ENCODE data around the gene MLXIP. TPM values are rescaled to one million over a fixed set of nuclear protein-coding genes. Genes with fewer than 3 reads are reported as not detected.

MLXIP gene
- polyA plus RNA-seq, 1 donor from 2014 or later = 17.5 TPM

- Mint-ChIP-seq H3K27ac (peak overlapping the region in 1 of 3 donors; percentile 53), H3K4me1 (peaks cover 0 to 14% (median 5%) of the 10 kb centered on the region in 3 donors), H3K9me3 (no peaks in the 10 kb centered on the region), H3K4me3 (no peak overlapping the region), H3K36me3 (no peaks in the 10 kb centered on the region), H3K27me3 (no peaks in the 10 kb centered on the region)
Observed at GRCh38 chr12:122060081-122060501, 18.5 kb upstream of the MLXIP start.

GRCh38 chr12:122061253-122061652 is 17.3 kb upstream of the MLXIP start:
- no peaks in the 10 kb centered on the region for H3K9me3 Mint-ChIP-seq
- H3K27ac Mint-ChIP-seq = no peak overlapping the region
- H3K4me3 Mint-ChIP-seq = no peak overlapping the region
- peaks cover under 1 to 14% (median 5%) of the 10 kb centered on the region in 3 donors for H3K4me1 Mint-ChIP-seq
- no peaks in the 10 kb centered on the region for H3K27me3 Mint-ChIP-seq
- H3K36me3 Mint-ChIP-seq = no peaks in the 10 kb centered on the region

GRCh38 chr12:122062832-122063693 is 15.5 kb upstream of the MLXIP start:
- H3K9me3 Mint-ChIP-seq = no peaks in the 10 kb centered on the region
- H3K27ac Mint-ChIP-seq = no peak overlapping the region
- H3K27me3 Mint-ChIP-seq = peaks cover 4% of the 10 kb centered on the region
- peak overlapping the region in 1 of 4 donors; percentile 14 for H3K4me3 Mint-ChIP-seq
- no peaks in the 10 kb centered on the region for H3K36me3 Mint-ChIP-seq
- peaks cover 9 to 23% (median 13%) of the 10 kb centered on the region in 3 donors for H3K4me1 Mint-ChIP-seq

GRCh38 chr12:122063694-122064024 is 14.9 kb upstream of the MLXIP start:
- H3K27ac Mint-ChIP-seq = no peak overlapping the region

GRCh38 chr12:122064025-122064777 is 14.4 kb upstream of the MLXIP start:
- H3K9me3 Mint-ChIP-seq = no peaks in the 10 kb centered on the region
- peak overlapping the region in 1 of 3 donors; percentile 40 for H3K27ac Mint-ChIP-seq
- peaks cover 14 to 29% (median 20%) of the 10 kb centered on the region in 3 donors for H3K4me1 Mint-ChIP-seq
- peak overlapping the region in 1 of 4 donors; percentile 80 for H3K4me3 Mint-ChIP-seq
- H3K27me3 Mint-ChIP-seq = peaks cover 4% of the 10 kb centered on the region
- peaks cover 2% of the 10 kb centered on the region for H3K36me3 Mint-ChIP-seq

More at GRCh38 chr12:122063694-122064024, 14.9 kb upstream of the MLXIP start:
- Mint-ChIP-seq H3K27me3 (peaks cover 4% of the 10 kb centered on the region), H3K4me1 (peaks cover 14 to 29% (median 19%) of the 10 kb centered on the region in 3 donors), H3K36me3 (peaks cover 2% of the 10 kb centered on the region), H3K4me3 (peak overlapping the region in 1 of 4 donors; percentile 14), H3K9me3 (no peaks in the 10 kb centered on the region)

- Mint-ChIP-seq H3K4me1 (peaks cover 14 to 34% (median 26%) of the 10 kb centered on the region in 3 donors), H3K27me3 (peaks cover 4% of the 10 kb centered on the region), H3K4me3 (no peak overlapping the region), H3K36me3 (peaks cover 2% of the 10 kb centered on the region), H3K9me3 (no peaks in the 10 kb centered on the region), H3K27ac (peak overlapping the region in 1 of 3 donors; percentile 40)
Observed at GRCh38 chr12:122064780-122065588, 13.6 kb upstream of the MLXIP start.

GRCh38 chr12:122067548-122067947 is 11.0 kb upstream of the MLXIP start:
- H3K4me3 Mint-ChIP-seq = peak overlapping the region; percentile 42 to 91 (median 70)
- peak overlapping the region; percentile 39 to 69 (median 65) for H3K27ac Mint-ChIP-seq
- peaks cover 14 to 34% (median 27%) of the 10 kb centered on the region in 3 donors for H3K4me1 Mint-ChIP-seq
- H3K27me3 Mint-ChIP-seq = peaks cover 4% of the 10 kb centered on the region
- H3K9me3 Mint-ChIP-seq = no peaks in the 10 kb centered on the region
- peaks cover 2% of the 10 kb centered on the region for H3K36me3 Mint-ChIP-seq

GRCh38 chr12:122067966-122068365 is 10.6 kb upstream of the MLXIP start:
- no peaks in the 10 kb centered on the region for H3K9me3 Mint-ChIP-seq
- peak overlapping the region; percentile 39 to 85 (median 65) for H3K27ac Mint-ChIP-seq
- H3K27me3 Mint-ChIP-seq = peaks cover 4% of the 10 kb centered on the region
- H3K4me3 Mint-ChIP-seq = peak overlapping the region; percentile 42 to 91 (median 70)
- peaks cover 14 to 32% (median 28%) of the 10 kb centered on the region in 3 donors for H3K4me1 Mint-ChIP-seq
- peaks cover 2% of the 10 kb centered on the region for H3K36me3 Mint-ChIP-seq

- Mint-ChIP-seq H3K27me3 (peaks cover 4% of the 10 kb centered on the region), H3K9me3 (peaks cover 0 to 2% (median 0%) of the 10 kb centered on the region in 3 donors), H3K27ac (peak overlapping the region in 1 of 3 donors; percentile 35), H3K4me1 (peaks cover 19 to 29% (median 25%) of the 10 kb centered on the region in 3 donors), H3K4me3 (no peak overlapping the region), H3K36me3 (peaks cover 2% of the 10 kb centered on the region)
Observed at GRCh38 chr12:122072031-122072970, 6.3 kb upstream of the MLXIP start.

- H3K9me3 Mint-ChIP-seq = peaks cover 0 to 2% (median 0%) of the 10 kb centered on the region in 3 donors
- peak overlapping the region in 2 of 4 donors; percentile 33 to 58 for H3K4me3 Mint-ChIP-seq
- no peaks in the 10 kb centered on the region for H3K36me3 Mint-ChIP-seq
- no peaks in the 10 kb centered on the region for H3K27me3 Mint-ChIP-seq
- H3K4me1 Mint-ChIP-seq = peaks cover 10 to 18% (median 18%) of the 10 kb centered on the region in 3 donors
- H3K27ac Mint-ChIP-seq = peak overlapping the region in 1 of 3 donors; percentile 10
Observed at GRCh38 chr12:122073815-122074214, 4.7 kb upstream of the MLXIP start.

GRCh38 chr12:122076743-122077495 is 1.6 kb upstream of the MLXIP start:
- H3K27me3 Mint-ChIP-seq = no peaks in the 10 kb centered on the region
- peaks cover 26 to 35% (median 33%) of the 10 kb centered on the region in 3 donors for H3K4me1 Mint-ChIP-seq
- H3K27ac Mint-ChIP-seq = peak overlapping the region in 1 of 3 donors; percentile 78
- H3K36me3 Mint-ChIP-seq = no peaks in the 10 kb centered on the region
- peak overlapping the region; percentile 79 to 92 (median 86) for H3K4me3 Mint-ChIP-seq
- H3K9me3 Mint-ChIP-seq = peaks cover 0 to 2% (median 0%) of the 10 kb centered on the region in 3 donors

- Mint-ChIP-seq H3K4me3 (peak overlapping the region; percentile 75 to 96 (median 92)), H3K4me1 (peaks cover 44 to 51% (median 50%) of the 10 kb centered on the region in 3 donors), H3K36me3 (peaks cover 3% of the 10 kb centered on the region), H3K27ac (peak overlapping the region; percentile 46 to 90 (median 58)), H3K9me3 (peaks cover 0 to 2% (median 0%) of the 10 kb centered on the region in 3 donors), H3K27me3 (no peaks in the 10 kb centered on the region)
Observed at GRCh38 chr12:122079033-122079531, 526 bp downstream of the MLXIP start.
